A549 (cell line): ENCODE data around the gene ING5. TPM values are rescaled to one million over a fixed set of nuclear protein-coding genes. Genes with fewer than 3 reads are reported as not detected.

Experiments
- ATAC-seq, 2 experiments: fragments of 200-7000 bp in 1 of 2; fragments of >200 bp in 1 of 2; cut with Nextera tagmentation in 1 of 2; cut with Tn5 transposase in 1 of 2; 3 replicates each; pipeline versions ENCODE4 v1.8.0 to v1.9.1; 2018 to 2020; ENCODE audit warnings: mild to moderate bottlenecking in 1 of 2, moderate library complexity in 1 of 2
- CTCF ChIA-PET: fragments of 300-600 bp; sonication (Branson Sonifier 250); formaldehyde crosslinking; extraction: SDS; loops from one replicate; lab custom pipeline; 2021; ENCODE audit warnings: antibody characterized with exemption, inconsistent platforms; lab: Yijun Ruan, JAX
- POLR2A ChIA-PET: fragments of 350-600 bp; formaldehyde crosslinking; extraction: SDS; loops from one replicate; lab custom pipeline; 2021; ENCODE audit warnings: antibody characterized with exemption, inconsistent platforms; lab: Yijun Ruan, JAX
- DNase-seq, 2 experiments: peaks; one replicate each; pipeline versions ENCODE4 v3.0.0 to v3.0.0-alpha.2; 2011 to 2016; ENCODE audit warnings: low read depth in 1 of 2, low spot score in 1 of 2
- FAIRE-seq: peaks from 2 replicates; lab custom pipeline; 2011; peaks lifted over from hg19 to GRCh38; lab: Jason Lieb, UNC
- H3K27ac ChIP-seq, 2 experiments: fragments of >200 bp; sonication (Bioruptor Twin); formaldehyde crosslinking; 3 replicates each; pipeline ENCODE4 v1.5.1; 2016 to 2017
- H3K4me1 ChIP-seq: fragments of >200 bp; sonication (Bioruptor Twin); formaldehyde crosslinking; 3 replicates; pipeline ENCODE4 v1.6.1; 2016
- H3K4me2 ChIP-seq: fragments of >200 bp; sonication (Bioruptor Twin); formaldehyde crosslinking; 3 replicates; pipeline ENCODE4 v1.6.1; 2016
- H3K4me3 ChIP-seq: fragments of >200 bp; sonication (Bioruptor Twin); formaldehyde crosslinking; 3 replicates; pipeline ENCODE4 v1.5.1; 2016
- H3K9me3 ChIP-seq: fragments of >200 bp; sonication (Bioruptor Twin); formaldehyde crosslinking; 3 replicates; pipeline ENCODE4 v1.6.1; 2016
- CEBPB ChIP-seq, 2 experiments: fragments of >200 bp in 1 of 2; sonication (Bioruptor Twin) in 1 of 2; formaldehyde crosslinking in 1 of 2; IDR thresholded peaks; 2 replicates each; pipeline ENCODE4 v1.6.1; 2012 to 2016
- CHD2 ChIP-seq: fragments of 150-350 bp; IDR thresholded peaks from 2 replicates; pipeline ENCODE4 v1.6.1; 2014; ENCODE audit warnings: low read length; ENCODE audit not compliant: partially characterized antibody
- EHMT2 ChIP-seq: fragments of 200-600 bp; sonication (generic); IDR thresholded peaks from 2 replicates; pipeline ENCODE4 v1.6.1; 2016; ENCODE audit warnings: antibody characterized with exemption, low read depth, mild to moderate bottlenecking, moderate library complexity
- FOSB ChIP-seq: fragments of 250-450 bp; sonication (Bioruptor Pico); IDR thresholded peaks from 2 replicates; pipeline ENCODE4 v1.5.0; 2020; ENCODE audit warnings: mild to moderate bottlenecking, moderate library complexity
- FOSL2 ChIP-seq, 2 experiments: fragments of 450-650 bp in 1 of 2; fragments of >200 bp in 1 of 2; sonication (Bioruptor Twin) in 1 of 2; formaldehyde crosslinking; IDR thresholded peaks; 2 replicates each; pipeline versions ENCODE4 v1.5.0 to v1.6.1; 2016 to 2020; ENCODE audit warnings: mild to moderate bottlenecking in 1 of 2, moderate library complexity in 1 of 2
- FOXS1 ChIP-seq: fragments of 250-450 bp; sonication (Bioruptor Pico); IDR thresholded peaks from 2 replicates; pipeline ENCODE4 v1.5.0; 2020; ENCODE audit warnings: mild to moderate bottlenecking, moderate library complexity
- HEYL ChIP-seq: fragments of 250-450 bp; sonication (Bioruptor Pico); IDR thresholded peaks from 2 replicates; pipeline ENCODE4 v1.8.0; 2021; ENCODE audit warnings: mild to moderate bottlenecking, moderate library complexity
- HOXB13 ChIP-seq: fragments of 250-450 bp; sonication (Bioruptor Pico); IDR thresholded peaks from 2 replicates; pipeline ENCODE4 v1.5.0; 2020; ENCODE audit warnings: low read depth, mild to moderate bottlenecking, moderate library complexity
- JUN ChIP-seq, 2 experiments: fragments of >200 bp; sonication (Bioruptor Twin); formaldehyde crosslinking; IDR thresholded peaks; 2 replicates in 1 of 2; 3 replicates in 1 of 2; pipeline ENCODE4 v1.6.1; 2016 to 2017
- JUNB ChIP-seq: fragments of >200 bp; sonication (Bioruptor Twin); formaldehyde crosslinking; IDR thresholded peaks from 2 replicates; pipeline ENCODE4 v1.6.1; 2016
- KDM5A ChIP-seq: fragments of 200-600 bp; sonication (generic); IDR thresholded peaks from 2 replicates; pipeline ENCODE4 v1.6.1; 2016; ENCODE audit warnings: antibody characterized with exemption, mild to moderate bottlenecking
- MAX ChIP-seq: IDR thresholded peaks from 2 replicates; pipeline ENCODE4 v1.6.1; 2012
- MAZ ChIP-seq: fragments of 150-350 bp; IDR thresholded peaks from 2 replicates; pipeline ENCODE4 v1.6.1; 2014; ENCODE audit warnings: antibody characterized with exemption, low read depth, low read length, borderline replicate concordance
- MYC ChIP-seq: IDR thresholded peaks from 2 replicates; pipeline ENCODE4 v1.6.1; 2012; ENCODE audit warnings: mild to moderate bottlenecking, inconsistent platforms, low read length, improper control_type of control experiment, borderline replicate concordance
- NPAS2 ChIP-seq: fragments of 250-450 bp; sonication (Bioruptor Pico); IDR thresholded peaks from 2 replicates; pipeline ENCODE4 v1.8.0; 2022; ENCODE audit warnings: mild to moderate bottlenecking, moderate library complexity, borderline replicate concordance
- NR3C1 ChIP-seq: fragments of >200 bp; sonication (Bioruptor Twin); formaldehyde crosslinking; IDR thresholded peaks from 3 replicates; pipeline ENCODE4 v1.6.1; 2017
- PHF8 ChIP-seq: fragments of 200-600 bp; sonication (generic); IDR thresholded peaks from 2 replicates; pipeline ENCODE4 v1.6.1; 2016; ENCODE audit warnings: low read depth, mild to moderate bottlenecking, antibody characterized with exemption, moderate library complexity, borderline replicate concordance
- POLR2A ChIP-seq: IDR thresholded peaks from 2 replicates; pipeline ENCODE4 v1.6.1; 2012; ENCODE audit warnings: mild to moderate bottlenecking, low read length
- RCOR1 ChIP-seq: fragments of 150-350 bp; IDR thresholded peaks from 2 replicates; pipeline ENCODE4 v1.6.1; 2014; ENCODE audit warnings: antibody characterized with exemption, low read length, low read depth
- RFX5 ChIP-seq: fragments of 450-650 bp; IDR thresholded peaks from 2 replicates; pipeline ENCODE4 v1.7.1; 2014; ENCODE audit warnings: antibody characterized with exemption, mild to moderate bottlenecking, moderate library complexity
- SREBF2 ChIP-seq: fragments of 450-650 bp; IDR thresholded peaks from 2 replicates; pipeline ENCODE4 v1.6.1; 2014; ENCODE audit warnings: mild to moderate bottlenecking, moderate library complexity
- TP53 ChIP-seq: fragments of 250-450 bp; sonication (Bioruptor Pico); IDR thresholded peaks from 2 replicates; pipeline ENCODE4 v1.5.0; 2021; ENCODE audit warnings: mild to moderate bottlenecking, moderate library complexity
- USF2 ChIP-seq: fragments of 450-650 bp; IDR thresholded peaks from 2 replicates; pipeline ENCODE4 v1.6.1; 2014; ENCODE audit warnings: antibody characterized with exemption
- ZSCAN20 ChIP-seq: fragments of 250-450 bp; sonication (Bioruptor Pico); IDR thresholded peaks from 2 replicates; pipeline ENCODE4 v1.8.0; 2022; ENCODE audit warnings: mild to moderate bottlenecking, moderate library complexity
- WGBS: methylation state at CpG from one replicate; pipeline ENCODE4 v1.1.6; 2017; ENCODE audit errors: missing lambda C conversion rate; 5-methylcytosine and 5-hydroxymethylcytosine counted together
- polyA plus RNA-seq, 4 experiments: library from polyadenylated mRNA; depleted of rRNA in 3 of 4; stranded (reverse); fragments of >200 nt; fragmentation: RNase III in 1 of 4; extraction: RNeasy Plus Mini Kit Qiagen cat#74134 plus additional on column Dnase treatment in 1 of 4; gene quantifications; 2 replicates in 3 of 4; 3 replicates in 1 of 4; pipeline ENCODE4 v1.2.3, GENCODE V29; 2011 to 2017
- TF ChIP-seq, protein P1 (sequence below): fragments of >200 bp; sonication (Bioruptor Twin); formaldehyde crosslinking; IDR thresholded peaks from 2 replicates; pipeline ENCODE4 v1.6.1; 2016
- TF ChIP-seq, protein P2 (sequence below): fragments of >200 bp; sonication (Bioruptor Twin); formaldehyde crosslinking; IDR thresholded peaks from 3 replicates; pipeline ENCODE4 v1.5.1; 2016

The ING5 gene
- polyA plus RNA-seq, 2 of the 4 experiments (the other 2 are of a cell fraction), result 28.6 to 29.6 TPM

DNA sequence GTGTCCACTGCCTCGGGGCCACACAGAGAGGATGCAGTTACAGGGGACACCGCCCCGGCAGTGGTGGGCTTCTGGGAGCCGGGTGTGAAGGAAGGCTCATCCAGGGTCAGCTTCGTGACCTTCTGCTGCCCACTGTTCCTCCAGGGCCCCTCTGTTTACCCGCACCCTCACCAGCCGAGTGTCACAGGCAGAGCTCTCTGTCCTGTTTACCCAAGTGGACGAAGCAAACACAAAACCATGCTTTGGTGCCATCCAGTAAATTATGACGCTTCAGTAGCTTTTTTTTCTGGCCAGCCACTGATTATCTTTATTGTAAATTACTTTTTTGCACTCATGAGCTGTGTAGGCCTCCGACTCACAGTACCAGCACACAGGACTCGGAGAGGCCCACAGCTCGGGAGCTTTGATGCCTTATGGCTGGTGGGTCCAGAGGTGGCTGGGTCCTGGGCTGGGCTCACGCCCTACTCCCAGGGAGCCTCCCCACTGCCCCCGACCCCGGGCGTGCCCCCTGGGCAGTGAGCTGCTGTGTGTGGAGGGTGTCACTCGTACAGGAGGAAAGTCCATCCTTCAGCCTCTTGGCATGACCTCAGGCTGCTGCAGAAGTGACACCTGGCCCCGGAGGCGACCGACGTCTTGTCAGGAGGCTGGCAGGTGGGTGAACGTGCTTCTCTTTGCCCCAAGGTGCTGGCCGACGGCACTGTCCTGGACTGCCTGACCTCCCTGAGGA lies 42.4 kb downstream of the ING5 start:
- ATAC-seq, result no peak
- POLR2A ChIA-PET, result no interaction called here
- Histone ChIP-seq H3K4me1 (no peaks in the 10 kb centered on the region), H3K9me3 (no peaks in the 10 kb centered on the region), H3K4me2 (no peak overlapping the region), H3K27ac (no peak overlapping the region), H3K4me3 (no peak overlapping the region)
- FAIRE-seq, result no peak
- no peak for TF ChIP-seq KDM5A
- TF ChIP-seq NPAS2 (CRISPR knock-in tag), result no peak
- no peak for TF ChIP-seq FOSL2 (IDR thresholded peaks at IDR 0.05)
- no peak for TF ChIP-seq FOSL2 (CRISPR knock-in tag; IDR thresholded peaks at IDR 0.05)
- no peak for TF ChIP-seq MYC
- no peak for TF ChIP-seq ZSCAN20
- no peak for TF ChIP-seq POLR2A
- TF ChIP-seq HEYL, result no peak
- no peak for TF ChIP-seq CEBPB (IDR thresholded peaks at IDR 0.05)
- no peak for TF ChIP-seq USF2
- no peak for TF ChIP-seq FOXS1 (CRISPR knock-in tag)
- no peak for TF ChIP-seq TP53 (CRISPR knock-in tag)
- no peak for TF ChIP-seq RCOR1
- no peak for TF ChIP-seq HOXB13 (CRISPR knock-in tag)
- no peak for TF ChIP-seq RFX5
- TF ChIP-seq JUN (IDR thresholded peaks at IDR 0.05), result no peak
- TF ChIP-seq MAZ, result no peak
- TF ChIP-seq, protein P1, sequence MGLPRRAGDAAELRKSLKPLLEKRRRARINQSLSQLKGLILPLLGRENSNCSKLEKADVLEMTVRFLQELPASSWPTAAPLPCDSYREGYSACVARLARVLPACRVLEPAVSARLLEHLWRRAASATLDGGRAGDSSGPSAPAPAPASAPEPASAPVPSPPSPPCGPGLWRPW, result no peak
- no peak for TF ChIP-seq FOSB (CRISPR knock-in tag)
- TF ChIP-seq, all 56 proteins: peak for 0
- DNase-seq, result no peak
- CTCF ChIA-PET, result no interaction called here
- 91% methylated on average over 14 of the region's 24 CpGs for WGBS

GRCh38 chr2:241745276-241745675 lies 43.4 kb downstream of the ING5 start:
- CTCF ChIA-PET, result no interaction called here
- TF ChIP-seq EHMT2, result no peak
- TF ChIP-seq JUNB, result no peak
- no peak for TF ChIP-seq FOSL2 (IDR thresholded peaks at IDR 0.05)
- no peak for TF ChIP-seq FOSL2 (CRISPR knock-in tag; IDR thresholded peaks at IDR 0.05)
- no peak for TF ChIP-seq SREBF2
- TF ChIP-seq NR3C1, result no peak
- no peak for TF ChIP-seq FOSB (CRISPR knock-in tag)
- TF ChIP-seq, protein P2, sequence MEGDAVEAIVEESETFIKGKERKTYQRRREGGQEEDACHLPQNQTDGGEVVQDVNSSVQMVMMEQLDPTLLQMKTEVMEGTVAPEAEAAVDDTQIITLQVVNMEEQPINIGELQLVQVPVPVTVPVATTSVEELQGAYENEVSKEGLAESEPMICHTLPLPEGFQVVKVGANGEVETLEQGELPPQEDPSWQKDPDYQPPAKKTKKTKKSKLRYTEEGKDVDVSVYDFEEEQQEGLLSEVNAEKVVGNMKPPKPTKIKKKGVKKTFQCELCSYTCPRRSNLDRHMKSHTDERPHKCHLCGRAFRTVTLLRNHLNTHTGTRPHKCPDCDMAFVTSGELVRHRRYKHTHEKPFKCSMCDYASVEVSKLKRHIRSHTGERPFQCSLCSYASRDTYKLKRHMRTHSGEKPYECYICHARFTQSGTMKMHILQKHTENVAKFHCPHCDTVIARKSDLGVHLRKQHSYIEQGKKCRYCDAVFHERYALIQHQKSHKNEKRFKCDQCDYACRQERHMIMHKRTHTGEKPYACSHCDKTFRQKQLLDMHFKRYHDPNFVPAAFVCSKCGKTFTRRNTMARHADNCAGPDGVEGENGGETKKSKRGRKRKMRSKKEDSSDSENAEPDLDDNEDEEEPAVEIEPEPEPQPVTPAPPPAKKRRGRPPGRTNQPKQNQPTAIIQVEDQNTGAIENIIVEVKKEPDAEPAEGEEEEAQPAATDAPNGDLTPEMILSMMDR, result no peak
- no peak for TF ChIP-seq MAX
- no peak for TF ChIP-seq PHF8
- TF ChIP-seq CHD2, result no peak
- POLR2A ChIA-PET, result no interaction called here
- FAIRE-seq (no peak), DNase-seq (no peak), ATAC-seq (no peak)
- Histone ChIP-seq H3K4me2 (no peak overlapping the region), H3K4me1 (no peaks in the 10 kb centered on the region), H3K4me3 (no peak overlapping the region), H3K9me3 (no peaks in the 10 kb centered on the region), H3K27ac (no peak overlapping the region)
- WGBS, result 96% methylated on average over 13 of the region's 13 CpGs
